ENCODE measurements around the gene ZNF438.

DNA sequence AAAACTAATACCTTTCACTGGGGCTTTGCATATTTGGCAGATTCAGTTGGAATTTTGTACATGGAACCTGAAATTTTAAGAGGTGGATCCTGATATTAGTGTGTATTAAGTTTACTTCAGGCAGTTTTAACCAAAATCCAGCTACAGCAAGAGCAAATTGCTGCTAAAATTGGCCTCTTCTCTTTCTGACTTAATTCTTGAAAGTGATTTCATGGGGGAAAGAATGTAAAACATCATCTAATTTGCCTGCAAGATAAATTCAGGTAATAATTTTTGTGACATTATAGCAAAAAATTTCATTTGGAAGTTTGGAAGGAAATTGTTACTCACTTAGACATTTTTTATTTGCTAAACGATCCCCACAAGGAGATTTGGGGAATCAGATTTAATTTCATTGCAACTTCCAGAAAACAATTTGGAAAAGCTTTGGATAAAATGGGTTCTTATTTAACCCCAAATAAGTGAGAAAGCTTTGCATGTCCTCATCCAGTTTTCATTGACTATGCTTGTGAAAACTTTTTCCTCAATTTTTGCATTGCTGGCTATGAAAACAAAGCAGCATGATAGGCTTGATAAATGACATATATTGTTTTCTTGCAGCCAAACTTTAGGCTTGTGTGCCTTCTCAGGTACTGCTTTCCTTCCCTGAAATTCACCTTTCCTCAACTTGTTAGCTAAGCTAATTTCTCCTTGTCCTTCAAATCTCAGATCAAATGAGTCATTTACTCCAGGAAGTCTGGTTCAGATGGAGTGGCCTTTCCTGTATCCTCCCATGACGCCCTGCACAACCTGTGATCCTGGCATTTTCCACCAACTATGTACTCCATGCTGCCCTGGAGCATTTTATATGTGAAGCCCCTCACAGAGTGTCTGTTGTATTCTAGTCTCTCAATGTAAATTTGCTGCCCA is 27.4 kb upstream of the ZNF438 start:
- TF ChIP-seq, protein P1, sequence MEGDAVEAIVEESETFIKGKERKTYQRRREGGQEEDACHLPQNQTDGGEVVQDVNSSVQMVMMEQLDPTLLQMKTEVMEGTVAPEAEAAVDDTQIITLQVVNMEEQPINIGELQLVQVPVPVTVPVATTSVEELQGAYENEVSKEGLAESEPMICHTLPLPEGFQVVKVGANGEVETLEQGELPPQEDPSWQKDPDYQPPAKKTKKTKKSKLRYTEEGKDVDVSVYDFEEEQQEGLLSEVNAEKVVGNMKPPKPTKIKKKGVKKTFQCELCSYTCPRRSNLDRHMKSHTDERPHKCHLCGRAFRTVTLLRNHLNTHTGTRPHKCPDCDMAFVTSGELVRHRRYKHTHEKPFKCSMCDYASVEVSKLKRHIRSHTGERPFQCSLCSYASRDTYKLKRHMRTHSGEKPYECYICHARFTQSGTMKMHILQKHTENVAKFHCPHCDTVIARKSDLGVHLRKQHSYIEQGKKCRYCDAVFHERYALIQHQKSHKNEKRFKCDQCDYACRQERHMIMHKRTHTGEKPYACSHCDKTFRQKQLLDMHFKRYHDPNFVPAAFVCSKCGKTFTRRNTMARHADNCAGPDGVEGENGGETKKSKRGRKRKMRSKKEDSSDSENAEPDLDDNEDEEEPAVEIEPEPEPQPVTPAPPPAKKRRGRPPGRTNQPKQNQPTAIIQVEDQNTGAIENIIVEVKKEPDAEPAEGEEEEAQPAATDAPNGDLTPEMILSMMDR (conservative IDR thresholded peaks at IDR 0.05 in 1 of 2, IDR thresholded peaks at IDR 0.05 in 1 of 2; ENCODE audit: extremely low read depth in 1 of 2, insufficient read depth in 1 of 2, low read depth in 1 of 2, low read length in 2 of 2), result no peak
- TF ChIP-seq EZH2 (IDR thresholded peaks at IDR 0.05; ENCODE audit: borderline replicate concordance, low read length), result no peak
